Measurements from ENCODE around the gene KCNH1. TPM values are rescaled to one million over a fixed set of nuclear protein-coding genes. Genes with fewer than 3 reads are reported as not detected.

Gene KCNH1
- total and polyA plus RNA-seq, 2 experiments from 2014 or later = 0.28 TPM; not detected in 1

GRCh38 chr1:210794445-210794844 is 339.5 kb downstream of the KCNH1 start (continued):
- TF ChIP-seq ZNF462 (CRISPR knock-in tag; IDR thresholded peaks at IDR 0.05) = no peak

- no peak overlapping the region for H3K27ac Mint-ChIP-seq
- H3K27me3 ChIP-seq (ENCODE audit: insufficient read depth) = no peaks in the 10 kb centered on the region
- no peaks in the 10 kb centered on the region for H3K36me3 ChIP-seq (ENCODE audit: insufficient read depth)
- no peaks in the 10 kb centered on the region for H3K36me3 Mint-ChIP-seq (ENCODE audit: low read depth)
- ATAC-seq (no peak), DNase-seq (ENCODE audit: low spot score) (no peak)
- H3K4me1 ChIP-seq (ENCODE audit: insufficient read depth) = no peaks in the 10 kb centered on the region
- H3K4me2 ChIP-seq = no peak overlapping the region
- H3K4me3 ChIP-seq = no peak overlapping the region
- TF ChIP-seq ZNF331 (CRISPR knock-in tag; IDR thresholded peaks at IDR 0.05; ENCODE audit: low read depth) = no peak
- TF ChIP-seq POLR2AphosphoS5 (IDR thresholded peaks at IDR 0.05; ENCODE audit: low read depth) = no peak
- no peak overlapping the region for H3K27ac ChIP-seq (ENCODE audit: low read depth)
- H3K4me3 Mint-ChIP-seq = no peak overlapping the region
- H3K79me2 ChIP-seq (replicated peaks; ENCODE audit: insufficient read depth) = no peaks in the 10 kb centered on the region
- no peak overlapping the region for H2AFZ ChIP-seq
- peaks cover 3% of the 10 kb centered on the region for H3K27me3 Mint-ChIP-seq (ENCODE audit: insufficient read depth, low read depth, poor library complexity)
- H3K9me3 Mint-ChIP-seq = no peaks in the 10 kb centered on the region
- H3K9me2 ChIP-seq (ENCODE audit: insufficient read depth) = 0 out of 2 replicates have a peak, but pooled peaks cover 5% of the 10 kb centered on the region
- no peaks in the 10 kb centered on the region for H4K20me1 ChIP-seq (replicated peaks; ENCODE audit: insufficient read depth)
- no peaks in the 10 kb centered on the region for H3K4me1 Mint-ChIP-seq
- H3F3A ChIP-seq (replicated peaks; ENCODE audit: low read depth) = no peaks in the 10 kb centered on the region
Measured at GRCh38 chr1:210792250-210793102, 341.5 kb downstream of the KCNH1 start.

All from GM23338 (cell line).